Activated CD8-positive, alpha-beta memory T cell treated with anti-CD3 and anti-CD28 coated beads, Interleukin-2, amount 50 U/mL, for 1 hour (primary cell): ENCODE results near the gene KRTAP9-6.
"Not testable (repeated sequence)": the region's sequence is repeated elsewhere in the genome, so short reads cannot be mapped to it uniquely, and the experiment has no call there.

Experiments
- DNase-seq: peaks from one replicate; pipeline ENCODE4 v3.0.0-alpha.2; 2020; ENCODE audit errors: extremely low read depth

The KRTAP9-6 gene

DNA sequence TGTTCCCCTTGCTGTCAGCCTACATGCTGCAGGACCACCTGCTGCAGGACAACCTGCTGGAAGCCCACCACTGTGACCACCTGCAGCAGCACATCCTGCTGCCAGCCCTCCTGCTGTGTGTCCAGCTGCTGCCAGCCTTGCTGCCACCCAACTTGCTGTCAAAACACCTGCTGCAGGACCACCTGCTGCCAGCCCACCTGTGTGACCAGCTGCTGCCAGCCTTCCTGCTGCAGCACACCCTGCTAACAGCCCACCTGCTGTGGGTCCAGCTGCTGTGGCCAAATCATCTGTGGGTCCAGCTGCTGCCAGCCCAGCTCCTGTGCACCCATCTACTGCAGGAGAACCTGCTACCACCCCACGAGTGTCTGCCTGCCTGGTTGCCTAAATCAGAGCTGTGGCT, 6.1 kb downstream of the KRTAP9-6 start:
- DNase-seq, result not testable (repeated sequence)

DNA sequence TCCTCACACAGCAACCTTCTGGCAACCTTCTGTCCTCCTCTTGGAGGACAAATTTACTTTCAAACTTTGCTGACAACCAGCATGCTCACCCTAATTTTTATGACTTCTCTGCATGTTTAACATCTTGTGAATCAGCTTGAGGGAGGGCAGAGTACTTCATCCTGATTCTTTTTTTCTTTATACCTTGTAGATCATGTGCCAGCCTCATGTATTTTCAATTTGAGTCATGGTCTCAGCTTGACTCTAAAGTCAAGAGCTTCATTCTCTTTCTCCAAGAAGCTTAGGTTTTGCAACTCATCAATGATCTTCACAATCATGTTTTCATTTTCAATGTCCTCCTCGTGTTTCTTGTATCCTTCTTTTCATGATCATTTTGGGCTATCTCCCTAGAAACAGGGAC, 6.7 kb downstream of the KRTAP9-6 start:
- no peak for DNase-seq

DNA sequence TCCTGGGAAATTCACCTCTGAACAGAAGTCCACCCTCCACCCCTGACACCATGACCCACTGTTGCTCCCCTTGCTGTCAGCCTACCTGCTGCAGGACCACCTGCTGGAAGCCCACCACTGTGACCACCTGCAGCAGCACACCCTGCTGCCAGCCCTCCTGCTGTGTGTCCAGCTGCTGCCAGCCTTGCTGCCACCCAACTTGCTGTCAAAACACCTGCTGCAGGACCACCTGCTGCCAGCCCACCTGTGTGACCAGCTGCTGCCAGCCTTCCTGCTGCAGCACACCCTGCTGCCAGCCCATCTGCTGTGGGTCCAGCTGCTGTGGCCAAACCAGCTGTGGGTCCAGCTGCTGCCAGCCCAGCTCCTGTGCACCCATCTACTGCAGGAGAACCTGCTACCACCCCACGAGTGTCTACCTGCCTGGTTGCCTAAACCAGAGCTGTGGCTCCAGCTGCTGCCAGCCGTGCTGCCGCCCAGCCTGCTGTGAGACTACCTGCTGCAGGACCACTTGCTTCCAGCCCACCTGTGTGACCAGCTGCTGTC, 10.5 kb downstream of the KRTAP9-6 start, which contains the start of gene KRTAP9-7:
KRTAP9-7 (plus strand) TSS at position 51 of the 543 bp plus-strand sequence; CDS start at position 51, 0 bp downstream.
- not testable (repeated sequence) for DNase-seq

DNA sequence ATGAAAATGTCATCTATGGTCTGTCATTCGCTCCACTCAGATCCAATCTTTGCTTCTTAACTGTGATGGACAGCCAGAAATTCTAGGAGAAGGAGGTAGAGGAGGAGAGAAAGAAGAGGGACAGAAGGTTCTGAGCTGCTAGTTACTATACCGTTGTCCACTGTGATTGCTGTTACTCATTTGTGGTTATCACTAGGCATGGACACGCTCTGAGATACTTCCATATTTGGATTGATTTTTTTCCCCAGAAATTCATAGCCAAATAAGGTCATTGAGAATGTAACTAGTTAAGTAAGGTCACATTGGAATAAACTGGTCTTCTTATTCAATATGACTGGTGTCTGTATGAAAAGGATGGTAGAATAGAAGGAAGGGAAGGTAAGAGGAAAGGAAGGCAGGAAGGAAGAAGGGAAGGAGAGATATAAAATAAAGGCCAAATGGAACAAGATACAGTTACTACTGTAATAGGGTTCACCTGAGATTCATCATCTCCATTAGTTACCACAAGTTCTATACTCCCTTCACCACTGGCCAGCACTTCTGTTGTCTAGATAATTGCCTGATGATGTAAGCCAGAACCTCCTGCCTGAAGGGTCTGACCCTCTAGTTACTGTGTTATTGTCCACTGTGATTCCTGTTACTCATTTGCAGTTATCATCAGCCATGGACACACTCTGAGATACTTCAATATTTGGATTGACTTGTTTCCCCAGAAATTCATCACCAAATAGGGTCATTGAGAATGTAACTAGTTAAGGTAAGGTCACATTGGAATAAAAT, 13.2 kb downstream of the KRTAP9-6 start:
- DNase-seq, result no peak

DNA sequence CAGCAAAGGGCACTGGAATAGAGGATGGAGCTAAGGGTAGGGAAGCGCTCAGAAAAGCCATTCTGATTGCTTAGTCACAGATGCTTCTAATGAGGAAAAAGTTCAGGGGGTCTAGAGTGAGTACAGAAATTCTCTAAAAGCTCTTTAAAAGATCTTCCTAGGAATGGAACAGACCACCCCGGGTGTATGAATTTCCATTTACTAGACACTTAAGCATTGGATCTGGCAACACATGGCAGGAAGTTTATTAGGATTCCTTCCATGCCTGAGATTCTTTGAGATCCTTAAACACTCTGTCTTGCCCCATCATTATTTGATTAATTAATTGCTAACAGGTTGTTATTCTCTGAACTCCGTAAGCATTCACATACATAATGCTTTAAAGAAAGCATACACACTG, 18.9 kb downstream of the KRTAP9-6 start:
- no peak for DNase-seq

DNA sequence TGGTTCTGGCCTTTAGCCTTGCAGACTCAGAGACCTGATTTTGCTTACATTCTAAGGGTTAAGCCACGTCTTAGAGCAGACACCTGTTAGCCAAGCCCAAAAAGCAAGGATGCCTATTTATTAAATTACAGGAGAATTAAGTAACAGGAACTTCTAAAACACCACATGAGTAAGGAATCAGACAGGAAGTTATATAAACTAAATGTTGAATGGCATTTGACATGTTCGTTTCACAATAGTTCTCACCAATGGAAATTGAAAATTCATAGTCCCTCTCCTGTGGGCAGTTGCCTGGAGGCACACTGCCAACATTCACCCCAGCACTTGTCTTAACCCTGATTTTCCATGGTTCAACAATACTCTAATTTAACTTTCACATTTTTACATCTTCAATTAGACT, 19.4 kb downstream of the KRTAP9-6 start:
- no peak for DNase-seq

DNA sequence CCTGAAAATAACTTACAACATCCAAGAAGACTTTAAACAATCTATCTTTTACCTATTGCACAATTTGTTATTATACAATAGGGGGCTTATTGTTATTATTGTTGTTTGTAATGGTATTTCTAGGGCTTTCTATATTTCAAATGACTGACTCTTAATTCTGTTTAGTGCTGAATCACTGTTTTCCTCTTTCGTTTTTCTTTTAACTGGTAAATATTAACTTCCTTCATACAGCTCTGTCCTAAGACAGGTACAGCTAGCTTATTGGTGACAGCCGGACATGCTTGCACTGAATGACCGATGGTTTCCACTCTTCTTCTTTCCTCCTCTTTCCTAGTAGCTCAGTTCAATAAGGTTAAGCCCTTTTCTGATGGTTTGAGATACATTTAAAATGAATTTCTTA, 21.9 kb downstream of the KRTAP9-6 start:
- no peak for DNase-seq

DNA sequence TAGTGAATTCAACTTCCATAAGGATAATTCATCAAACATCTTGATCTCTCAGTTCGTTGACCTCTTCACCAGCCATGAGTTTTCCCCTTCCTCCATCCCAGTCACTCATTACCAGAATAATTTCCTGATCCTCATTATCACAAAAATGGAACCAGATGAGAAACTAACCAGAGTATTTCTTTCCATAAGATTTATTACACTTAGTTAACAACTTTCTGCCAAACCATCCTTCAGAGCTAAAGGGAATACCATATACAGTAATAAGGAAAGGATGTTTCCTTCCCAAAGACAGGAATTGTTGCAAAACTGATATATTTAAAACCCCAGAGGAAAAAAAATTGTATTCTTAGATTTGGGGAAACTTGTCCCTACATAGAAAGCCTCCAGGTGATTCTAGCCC, 28.8 kb downstream of the KRTAP9-6 start:
- no peak for DNase-seq

DNA sequence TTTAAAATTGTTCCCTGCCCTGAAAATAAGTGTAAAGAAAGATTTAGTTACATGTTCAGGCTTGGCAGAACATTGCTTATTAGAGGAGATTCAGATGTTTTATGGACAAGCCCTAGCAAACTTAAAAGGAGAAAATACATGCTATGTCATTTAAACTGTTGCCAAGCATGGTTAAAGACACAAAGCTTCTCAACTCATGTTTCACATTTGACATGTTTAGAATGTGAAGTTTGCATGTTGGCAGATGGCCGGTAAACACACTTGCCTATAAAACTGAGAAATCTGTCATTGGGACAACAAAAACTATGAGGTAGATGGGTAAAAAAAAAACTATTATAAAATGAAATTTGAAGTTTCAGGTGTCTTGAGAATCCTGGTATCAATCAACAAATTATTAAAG, 31.7 kb downstream of the KRTAP9-6 start:
- no peak for DNase-seq

DNA sequence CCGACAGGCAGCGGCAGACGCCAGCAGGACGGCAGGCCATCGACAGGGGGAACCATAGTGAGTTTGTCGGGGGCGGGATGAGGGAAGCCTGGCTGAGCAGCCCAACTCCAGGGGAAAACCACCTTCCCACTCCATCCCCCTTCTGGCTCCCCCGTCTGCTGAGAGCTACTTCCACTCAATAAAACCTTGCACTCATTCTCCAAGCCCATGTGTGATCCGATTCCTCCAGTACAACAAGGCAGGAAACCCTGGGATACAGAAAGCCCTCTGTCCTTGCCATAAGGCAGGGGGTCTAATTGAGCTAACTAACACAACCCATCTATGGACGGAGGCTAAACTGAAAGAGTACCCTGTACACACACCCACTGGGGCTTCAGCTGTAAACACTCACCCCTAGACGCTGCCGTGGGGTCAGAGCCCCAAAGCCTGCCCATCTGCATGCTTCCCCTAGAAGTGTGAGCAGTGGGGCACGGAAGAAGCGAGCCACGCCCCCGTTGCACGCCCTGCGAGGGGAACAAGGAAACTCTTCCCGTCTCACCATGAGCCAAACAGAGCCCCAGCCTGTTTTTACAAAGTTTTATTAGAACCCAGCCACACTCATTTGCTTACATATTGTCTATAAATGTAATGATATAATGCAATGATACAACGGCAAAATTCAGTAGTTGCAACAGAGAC, 33.4 kb downstream of the KRTAP9-6 start:
- DNase-seq, result no peak

DNA sequence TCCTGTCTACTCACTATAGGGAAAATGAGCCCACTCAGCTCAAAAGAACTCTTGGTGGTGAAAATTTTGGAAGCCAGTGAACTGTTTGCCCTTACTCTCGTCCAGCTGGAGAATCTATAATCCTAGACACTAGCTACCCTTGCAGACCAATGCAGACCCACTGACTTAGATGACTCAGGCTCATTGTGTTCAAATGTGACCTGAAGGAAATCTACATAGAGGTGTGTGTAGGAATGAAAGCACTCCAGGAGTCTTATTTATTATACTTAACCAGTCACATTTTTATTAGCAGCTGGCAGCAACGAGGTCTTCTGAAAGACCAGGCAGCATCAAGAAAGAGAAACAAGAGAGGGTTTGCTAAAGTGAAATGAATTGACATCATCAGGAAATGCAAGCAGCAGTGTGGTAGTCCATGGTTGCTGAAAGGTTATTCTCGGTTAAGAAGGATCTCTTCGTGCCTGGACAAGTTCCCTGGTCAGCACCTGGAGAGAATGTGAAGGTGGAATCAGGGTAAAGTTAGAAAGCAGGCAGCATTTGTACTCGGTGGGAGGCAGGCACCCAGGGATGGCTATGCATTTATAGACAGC, 36.1 kb downstream of the KRTAP9-6 start:
- DNase-seq, result no peak

DNA sequence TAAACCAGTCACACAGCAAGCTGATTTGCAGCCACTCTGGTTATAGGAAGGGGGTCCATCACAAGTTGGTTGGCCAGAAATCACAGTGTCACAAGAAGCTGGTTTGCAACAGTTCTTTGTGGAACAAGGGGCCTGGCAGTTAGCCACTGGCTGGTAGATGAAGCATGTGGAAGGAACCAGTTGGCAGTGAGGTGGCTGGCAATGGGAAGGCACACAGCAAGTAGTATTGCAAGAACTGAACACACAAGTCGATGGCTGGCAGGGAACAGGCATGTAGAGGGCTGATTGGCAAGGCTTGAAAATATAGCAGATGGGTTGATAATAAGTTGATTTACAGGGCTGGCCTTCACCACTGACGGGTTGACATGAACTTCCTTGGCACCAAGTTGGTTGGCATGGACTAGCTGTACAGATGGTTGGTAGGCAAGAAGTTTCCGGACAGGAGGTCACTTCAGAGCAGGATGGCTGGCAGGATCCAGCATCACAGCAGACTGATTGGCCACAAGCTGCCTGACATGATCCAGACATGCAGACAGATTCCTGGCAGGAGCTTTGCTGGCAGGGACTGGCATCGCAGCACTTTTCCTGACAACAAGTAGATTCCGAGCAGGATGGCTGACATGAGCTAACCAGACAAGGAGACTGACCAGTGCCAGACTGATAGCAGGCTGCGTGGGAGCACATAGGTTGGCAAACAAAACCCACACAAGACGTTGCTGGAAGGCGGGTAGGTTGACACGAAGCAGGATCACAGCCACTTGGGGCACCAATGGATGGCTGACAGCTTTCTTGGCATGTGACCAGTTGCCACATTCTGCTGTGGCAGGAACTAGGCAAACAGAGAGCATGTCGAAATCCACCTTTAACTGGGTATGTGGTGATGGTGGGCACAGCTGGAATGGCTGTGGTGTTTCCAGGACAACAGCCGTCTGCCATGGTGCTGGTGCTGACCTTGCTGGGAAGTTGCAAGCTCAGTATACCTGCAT, 37.0 kb downstream of the KRTAP9-6 start, which contains the start of gene KRTAP29-1:
KRTAP29-1 (minus strand) TSS at position 936 of the 986 bp plus-strand sequence; CDS start at position 936, 0 bp downstream.
- no peak for DNase-seq

DNA sequence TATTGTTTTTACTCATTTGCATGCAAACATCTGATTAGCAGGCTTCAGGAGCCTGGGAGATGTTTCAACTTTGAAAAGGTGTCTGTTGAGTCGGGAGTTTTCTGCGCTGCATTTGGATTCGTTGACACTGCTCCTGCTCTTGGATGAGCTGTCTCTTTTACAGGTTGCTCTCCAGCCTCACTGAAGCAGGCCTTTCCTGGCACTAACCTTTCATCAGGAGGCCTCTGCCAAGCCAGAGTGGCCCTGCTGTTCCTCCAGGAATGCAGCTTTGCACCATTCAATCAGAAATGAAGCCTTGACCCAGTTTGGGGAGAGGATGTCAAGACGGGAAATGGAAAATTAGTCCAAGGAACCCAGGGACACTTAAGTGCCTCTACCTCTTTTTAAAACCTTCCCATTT, 37.8 kb downstream of the KRTAP9-6 start:
- DNase-seq, result no peak

DNA sequence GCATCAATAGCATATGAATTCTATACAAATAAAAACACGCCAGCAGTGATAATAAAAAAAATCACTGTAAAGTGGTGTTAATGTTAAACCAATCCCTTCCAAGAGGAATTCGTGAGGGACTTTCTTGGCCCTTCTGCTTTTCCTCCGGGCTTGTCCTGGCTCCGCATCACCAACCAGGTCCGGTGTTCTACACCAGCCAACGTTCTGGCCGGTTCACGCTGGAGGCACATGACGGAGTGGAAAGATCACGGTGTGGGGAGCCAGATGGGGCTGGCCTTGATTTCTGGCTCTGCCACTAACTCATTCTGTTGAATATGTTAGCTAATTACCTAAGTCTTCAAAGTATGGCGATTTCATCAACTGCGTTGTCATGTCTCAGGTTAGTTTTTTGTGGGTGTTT, 38.9 kb downstream of the KRTAP9-6 start:
- DNase-seq, result no peak

DNA sequence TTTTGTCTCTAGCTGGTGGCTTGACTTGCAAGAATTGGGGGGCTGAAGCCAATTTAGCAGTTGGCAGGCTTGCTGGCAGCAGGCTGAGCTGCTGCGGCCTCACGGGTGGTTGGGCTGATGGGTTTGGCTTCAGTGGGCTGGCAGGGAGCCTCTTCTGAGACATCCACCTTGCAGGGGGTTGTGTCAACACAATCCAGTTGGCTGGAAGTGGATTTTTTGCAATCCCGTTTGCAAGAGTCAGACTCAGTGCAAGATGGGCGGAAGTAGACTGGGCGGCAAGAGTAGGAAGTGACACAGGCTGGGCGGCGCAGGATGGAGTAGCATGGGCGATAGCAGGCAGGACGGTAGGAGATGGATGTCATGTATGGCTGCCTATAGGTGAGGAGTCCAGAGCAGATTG, 42.5 kb downstream of the KRTAP9-6 start:
- DNase-seq, result no peak

DNA sequence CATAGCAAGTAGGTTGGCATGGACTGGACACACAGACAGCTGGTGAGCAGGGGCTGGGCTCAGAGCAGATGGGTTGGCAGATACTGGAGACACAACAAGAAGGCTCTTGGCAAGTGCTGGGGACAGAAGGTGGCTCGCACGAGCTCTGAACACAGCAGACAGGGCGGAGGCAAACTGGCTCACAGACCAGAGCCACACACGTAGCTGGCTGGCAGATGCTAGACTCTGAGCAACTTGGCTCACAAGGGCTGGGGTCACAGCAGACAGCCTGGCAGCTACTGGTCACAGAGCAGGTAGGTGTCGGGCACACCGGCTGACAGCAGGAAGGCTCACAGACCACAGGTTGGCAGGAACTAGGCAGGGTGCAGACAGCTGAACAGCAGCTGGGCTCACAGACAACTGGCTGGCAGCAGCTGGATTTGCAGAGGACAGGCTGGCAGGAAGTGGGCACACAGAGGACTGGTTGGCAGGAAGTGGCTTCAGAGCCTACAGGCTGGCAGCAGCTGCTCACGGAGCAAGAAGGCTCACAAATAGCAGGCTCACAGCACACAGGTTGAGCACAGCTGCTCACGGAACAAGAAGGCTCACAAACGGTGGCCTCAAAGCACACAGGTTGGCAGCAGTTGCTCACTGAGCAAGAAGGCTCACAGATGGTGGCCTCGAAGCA, 43.2 kb downstream of the KRTAP9-6 start:
- DNase-seq, result peak; percentile 71

DNA sequence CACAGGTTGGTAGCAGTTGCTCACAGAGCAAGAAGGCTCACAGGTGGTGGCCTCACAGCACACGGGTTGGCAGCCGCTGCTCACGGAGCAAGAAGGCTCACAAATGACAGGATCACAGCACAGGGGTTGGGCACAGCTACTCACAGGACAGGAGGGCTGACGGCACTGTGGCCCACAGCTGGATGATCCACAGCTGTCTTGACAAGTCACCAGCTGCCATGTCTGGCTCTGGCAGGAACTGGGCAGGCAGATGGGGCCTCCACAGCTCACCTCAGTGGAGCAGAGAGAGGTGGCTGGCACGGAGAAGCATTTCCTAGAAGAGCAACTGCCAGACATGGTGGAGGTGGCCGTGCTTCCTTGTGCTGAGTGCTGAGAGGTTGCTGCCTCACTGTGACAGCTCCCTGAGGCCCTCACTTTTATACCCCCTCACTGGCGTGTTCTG, 43.8 kb downstream of the KRTAP9-6 start, which contains the start of gene KRTAP16-1:
KRTAP16-1 (minus strand) TSS at position 392 of the 442 bp plus-strand sequence; CDS start at position 336, 56 bp downstream.
- DNase-seq, result peak; percentile 27

DNA sequence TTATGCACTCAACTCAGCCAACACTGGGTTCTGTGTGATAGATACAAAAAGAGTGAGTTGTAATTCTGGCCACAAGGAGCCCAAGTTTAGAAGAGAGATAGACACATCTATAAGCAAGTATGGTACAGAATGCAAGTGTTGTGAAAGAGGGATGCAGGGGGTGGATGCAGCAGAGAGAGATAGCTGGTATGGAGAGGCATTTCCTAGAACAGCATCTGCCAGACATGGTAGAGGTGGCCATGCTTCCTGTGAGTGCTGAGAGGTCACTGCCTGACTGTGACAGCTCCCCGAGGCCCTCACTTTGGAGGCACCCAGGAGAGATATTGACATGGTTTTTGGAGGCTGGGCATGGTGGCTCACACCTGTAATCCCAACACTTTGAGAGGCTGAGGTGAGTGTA, 45.9 kb downstream of the KRTAP9-6 start:
- DNase-seq, result no peak

DNA sequence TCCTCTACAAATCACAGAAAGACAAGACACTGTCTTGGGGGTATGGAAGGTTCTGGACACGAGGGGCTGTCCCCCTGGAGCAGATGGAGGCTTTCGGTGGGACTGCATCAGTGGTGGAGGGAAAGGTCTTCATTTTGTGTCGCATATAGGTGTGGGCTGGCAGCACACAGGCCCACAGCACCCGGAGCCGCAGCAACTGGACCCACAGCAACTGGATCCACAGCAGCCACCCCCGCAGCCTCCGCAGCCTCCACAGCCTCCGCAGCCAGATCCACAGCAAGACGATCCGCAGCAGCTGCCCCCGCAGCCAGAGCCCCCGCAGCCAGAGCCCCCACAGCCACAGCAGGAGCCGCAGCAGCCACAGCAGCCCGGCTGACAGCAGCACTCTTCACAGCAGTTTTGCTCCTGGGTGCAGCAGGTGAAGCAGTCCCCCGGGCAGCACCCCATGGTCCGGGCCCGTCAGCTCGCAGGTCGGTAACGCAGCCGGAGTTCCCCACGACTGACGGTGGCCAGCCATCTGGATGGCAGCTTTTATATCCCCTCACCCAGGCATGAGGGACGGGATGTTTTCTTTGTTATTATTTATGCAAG, 50.1 kb downstream of the KRTAP9-6 start, which contains the start of gene KRTAP17-1:
KRTAP17-1 (minus strand) TSS at position 507 of the 591 bp plus-strand sequence; CDS start at position 447, 60 bp downstream.
- DNase-seq, result no peak
